Activated CD8-positive, alpha-beta memory T cell treated with anti-CD3 and anti-CD28 coated beads for 1 hour (primary cell): Measurements from ENCODE around the gene DAZAP1.

Experiments
- DNase-seq, 2 donors: peaks; one replicate each; pipeline ENCODE4 v3.0.0-alpha.2; 2020; ENCODE audit warnings: low read depth in 1 of 2; ENCODE audit errors: extremely low read depth in 1 of 2

DAZAP1 gene

DNA sequence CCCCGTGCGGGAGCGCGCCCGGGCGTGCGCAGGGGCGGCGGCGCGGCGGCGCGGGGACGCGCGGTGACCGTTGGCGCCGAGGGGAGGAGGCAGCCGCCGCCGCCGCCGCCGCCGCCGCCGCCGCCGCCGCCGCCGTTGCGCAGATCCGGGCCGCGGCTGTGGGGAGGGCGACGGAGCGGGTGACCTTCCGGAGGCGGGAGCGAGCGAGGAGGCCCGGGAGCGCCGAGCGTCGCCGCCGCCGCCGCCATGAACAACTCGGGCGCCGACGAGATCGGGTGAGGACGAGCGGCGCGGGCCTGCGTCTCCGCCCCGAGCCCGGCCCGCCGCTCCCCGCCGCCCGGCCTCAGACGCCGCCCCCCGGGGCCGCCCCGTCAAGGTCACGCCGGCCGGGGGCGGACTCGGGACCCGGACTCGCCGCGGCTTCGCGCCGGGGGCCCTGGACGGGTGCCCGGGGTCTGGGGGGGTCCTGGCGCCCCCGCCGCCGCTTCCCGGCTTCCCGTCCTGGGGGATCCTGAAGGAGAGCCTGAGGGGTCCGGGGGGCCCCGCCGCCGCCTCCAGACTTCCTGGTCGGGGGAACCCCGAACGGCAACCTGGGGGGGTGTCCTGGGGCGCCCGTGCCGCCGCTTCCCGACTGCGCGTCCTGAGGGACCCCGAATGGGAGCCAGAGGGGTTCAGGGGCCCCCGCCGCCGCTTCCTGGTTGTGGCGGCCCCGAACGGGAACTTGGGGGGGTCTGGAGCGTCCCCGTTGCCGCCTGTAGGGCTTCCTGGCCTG, at the start of gene DAZAP1:
Gene DAZAP1 (plus strand): TSS at position 59 of the 772 bp plus-strand sequence. CDS start 188 bp downstream, at position 247.
- peak in 1 of 2 donors; percentile 37 for DNase-seq

DNA sequence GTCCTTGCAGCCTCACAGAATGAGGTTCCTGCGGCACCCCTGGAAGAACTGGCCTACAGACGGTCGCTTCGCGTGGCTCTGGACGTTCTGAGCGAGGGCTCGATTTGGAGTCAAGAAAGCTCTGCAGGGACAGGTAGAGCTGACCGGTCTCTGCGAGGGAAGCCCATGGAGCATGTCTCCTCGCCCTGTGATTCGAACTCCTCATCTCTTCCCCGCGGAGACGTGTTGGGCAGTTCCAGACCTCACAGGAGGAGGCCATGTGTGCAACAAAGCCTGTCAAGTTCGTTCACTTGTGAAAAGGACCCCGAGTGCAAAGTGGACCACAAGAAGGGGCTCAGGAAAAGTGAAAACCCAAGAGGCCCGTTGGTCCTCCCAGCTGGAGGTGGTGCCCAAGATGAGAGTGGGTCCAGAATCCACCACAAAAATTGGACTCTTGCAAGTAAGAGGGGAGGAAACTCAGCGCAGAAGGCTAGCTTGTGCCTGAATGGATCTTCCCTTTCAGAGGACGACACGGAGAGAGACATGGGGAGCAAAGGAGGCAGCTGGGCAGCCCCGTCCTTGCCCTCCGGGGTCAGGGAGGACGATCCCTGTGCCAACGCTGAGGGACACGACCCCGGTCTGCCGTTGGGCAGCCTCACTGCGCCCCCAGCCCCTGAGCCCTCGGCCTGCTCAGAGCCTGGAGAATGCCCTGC, 47.1 kb upstream of the DAZAP1 start:
- DNase-seq: no peak

DNA sequence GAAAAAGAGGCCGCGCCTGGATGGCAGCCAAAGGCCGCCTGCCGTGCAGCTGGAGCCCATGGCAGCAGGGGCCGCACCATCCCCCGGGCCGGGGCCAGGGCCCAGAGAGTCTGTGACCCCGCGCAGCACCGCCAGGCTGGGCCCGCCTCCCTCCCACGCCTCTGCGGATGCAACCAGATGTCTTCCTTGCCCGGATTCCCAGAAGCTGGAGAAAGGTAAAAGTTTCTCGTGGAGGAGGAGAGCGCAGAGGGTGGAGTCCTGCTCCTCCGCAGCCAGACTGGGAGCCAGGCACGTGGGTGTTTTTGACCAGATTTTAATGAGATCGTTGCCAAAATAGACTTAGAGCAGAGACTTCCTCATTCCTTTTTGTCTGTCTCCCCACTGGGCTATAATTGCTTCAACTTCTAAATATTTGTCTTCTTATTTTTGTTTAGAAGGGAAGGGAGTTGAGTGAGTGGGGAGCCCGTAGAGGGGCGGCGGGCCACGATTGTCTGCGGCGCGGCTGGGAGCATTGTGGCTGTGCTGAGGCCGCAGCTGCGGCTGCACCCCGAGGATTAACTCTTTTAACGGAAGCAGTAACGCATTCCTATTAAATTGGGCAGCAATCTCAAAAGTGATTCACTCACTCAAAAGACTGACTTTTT, 46.4 kb upstream of the DAZAP1 start:
- no peak for DNase-seq

DNA sequence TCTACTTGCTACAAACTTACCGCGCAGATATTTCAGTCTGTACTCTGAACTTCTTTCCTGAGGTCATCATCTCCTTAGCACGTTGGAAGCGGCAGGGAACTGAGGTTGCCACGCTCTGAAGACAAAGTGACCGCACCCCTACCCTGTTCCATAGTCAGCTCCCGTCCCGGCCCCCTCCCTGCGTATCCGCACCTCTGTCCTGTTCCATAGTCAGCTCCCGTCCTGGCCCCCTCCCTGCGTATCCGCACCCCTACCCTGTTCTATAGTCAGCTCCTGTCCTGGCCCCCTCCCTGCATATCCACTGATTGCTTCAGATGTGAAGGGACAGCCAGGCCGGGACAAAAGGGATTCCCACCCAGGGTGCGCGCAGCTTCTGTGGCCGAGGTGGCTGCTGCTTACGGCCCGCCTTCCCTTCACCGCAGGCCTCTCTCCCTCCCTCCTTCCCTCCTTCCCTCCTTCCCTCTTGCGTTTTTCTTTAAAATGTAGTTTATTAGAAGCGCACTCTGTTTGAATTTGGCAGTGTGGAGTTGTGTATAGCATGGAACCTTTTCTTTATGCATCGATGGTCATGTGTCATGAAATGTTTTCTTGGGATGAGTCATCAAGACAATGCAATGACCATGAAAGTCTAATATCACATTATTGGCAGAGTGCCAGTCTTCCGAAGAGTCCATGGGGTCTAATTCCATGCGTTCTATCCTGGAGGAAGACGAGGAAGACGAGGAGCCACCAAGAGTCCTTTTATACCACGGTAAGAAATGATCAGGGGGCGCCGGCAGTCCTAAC, 45.6 kb upstream of the DAZAP1 start:
- DNase-seq: no peak

DNA sequence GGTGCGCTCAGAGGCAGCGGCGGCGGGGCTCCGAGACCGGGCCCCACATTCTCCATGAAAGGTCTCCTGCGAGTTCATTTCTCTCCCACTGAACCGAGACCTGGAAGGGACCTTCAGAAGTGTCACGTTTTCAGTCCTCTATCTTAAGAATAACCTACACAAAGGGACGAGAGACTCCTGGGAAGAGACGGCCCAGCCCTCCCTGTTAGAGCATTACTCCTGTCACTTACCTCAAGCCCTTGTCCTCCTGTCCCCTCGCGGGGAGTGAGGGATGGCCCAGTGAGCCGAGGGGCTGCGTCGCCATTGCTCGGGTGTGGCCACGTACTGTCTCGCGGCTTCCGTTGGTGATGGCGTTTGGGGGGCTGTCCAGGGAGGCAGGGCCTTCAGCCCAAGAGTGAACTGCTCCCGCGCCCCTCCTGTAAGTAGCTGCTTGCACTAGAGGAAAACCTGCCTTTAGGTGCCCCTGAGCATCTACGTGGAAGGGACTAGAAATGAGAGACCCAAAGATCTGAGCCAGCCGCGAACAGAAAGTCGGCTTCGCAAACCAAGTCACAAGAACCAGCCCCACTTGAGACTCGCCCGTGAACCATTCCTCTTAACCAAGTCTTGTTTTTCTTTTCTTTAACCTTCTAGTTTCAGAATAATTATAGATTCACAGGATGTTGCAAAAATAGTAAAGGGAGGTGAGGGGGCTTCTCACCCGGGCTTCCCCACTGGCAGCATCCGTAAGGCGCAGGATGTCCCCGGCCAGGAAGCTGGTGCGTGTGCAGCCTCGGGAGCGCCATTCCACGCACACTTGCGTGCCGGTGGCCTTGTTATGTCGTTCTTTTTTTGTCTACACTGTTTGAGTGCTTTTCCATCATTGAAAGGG, 44.8 kb upstream of the DAZAP1 start:
- no peak for DNase-seq

DNA sequence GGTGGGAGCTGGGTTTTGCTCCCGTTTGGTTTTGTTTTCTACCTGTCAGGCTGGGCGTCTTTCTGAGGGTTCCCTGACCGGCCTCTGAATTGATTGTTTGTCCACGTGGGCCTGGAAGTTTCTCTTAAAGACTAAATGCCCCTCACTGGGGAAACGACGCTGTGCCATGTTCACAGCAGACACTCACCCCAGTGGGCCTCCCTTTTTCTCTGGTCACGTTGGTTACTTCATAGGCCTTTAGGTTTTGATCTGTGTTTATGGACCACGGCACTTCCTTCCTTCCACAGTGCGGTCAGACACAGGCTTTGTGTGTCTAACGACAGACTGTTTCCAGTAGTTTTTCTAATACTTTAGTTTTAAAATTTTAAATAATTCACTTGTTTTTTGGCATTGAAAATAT, 43.8 kb upstream of the DAZAP1 start:
- no peak for DNase-seq

DNA sequence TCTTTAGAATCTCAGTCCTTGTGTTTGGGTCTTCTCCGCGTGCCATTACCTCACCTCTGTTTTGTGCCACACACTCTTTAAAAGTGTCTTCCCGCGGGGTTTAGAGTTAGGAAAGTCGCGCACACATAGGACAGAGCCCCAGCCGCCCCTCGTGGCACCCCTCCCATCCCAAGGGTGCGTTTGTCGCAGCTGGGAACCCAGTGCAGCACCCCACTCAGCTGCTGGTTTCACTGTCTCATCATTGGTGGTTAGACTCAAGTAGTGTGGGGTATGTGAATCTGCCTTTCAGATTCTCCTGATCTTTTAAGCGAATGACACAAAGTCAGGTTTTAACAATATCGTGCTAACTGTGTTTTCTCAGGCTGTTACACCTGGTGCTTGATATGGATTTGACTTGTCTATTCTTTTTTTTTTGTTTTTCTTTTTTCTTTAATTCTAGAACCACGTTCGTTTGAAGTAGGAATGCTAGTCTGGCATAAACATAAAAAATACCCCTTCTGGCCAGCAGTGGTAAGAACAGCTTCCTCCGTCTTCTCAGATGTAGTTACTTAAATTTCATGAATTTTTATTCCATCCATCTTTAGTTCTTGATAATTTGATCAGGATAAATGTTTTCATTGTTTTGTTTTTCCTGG, 43.2 kb upstream of the DAZAP1 start:
- no peak for DNase-seq

DNA sequence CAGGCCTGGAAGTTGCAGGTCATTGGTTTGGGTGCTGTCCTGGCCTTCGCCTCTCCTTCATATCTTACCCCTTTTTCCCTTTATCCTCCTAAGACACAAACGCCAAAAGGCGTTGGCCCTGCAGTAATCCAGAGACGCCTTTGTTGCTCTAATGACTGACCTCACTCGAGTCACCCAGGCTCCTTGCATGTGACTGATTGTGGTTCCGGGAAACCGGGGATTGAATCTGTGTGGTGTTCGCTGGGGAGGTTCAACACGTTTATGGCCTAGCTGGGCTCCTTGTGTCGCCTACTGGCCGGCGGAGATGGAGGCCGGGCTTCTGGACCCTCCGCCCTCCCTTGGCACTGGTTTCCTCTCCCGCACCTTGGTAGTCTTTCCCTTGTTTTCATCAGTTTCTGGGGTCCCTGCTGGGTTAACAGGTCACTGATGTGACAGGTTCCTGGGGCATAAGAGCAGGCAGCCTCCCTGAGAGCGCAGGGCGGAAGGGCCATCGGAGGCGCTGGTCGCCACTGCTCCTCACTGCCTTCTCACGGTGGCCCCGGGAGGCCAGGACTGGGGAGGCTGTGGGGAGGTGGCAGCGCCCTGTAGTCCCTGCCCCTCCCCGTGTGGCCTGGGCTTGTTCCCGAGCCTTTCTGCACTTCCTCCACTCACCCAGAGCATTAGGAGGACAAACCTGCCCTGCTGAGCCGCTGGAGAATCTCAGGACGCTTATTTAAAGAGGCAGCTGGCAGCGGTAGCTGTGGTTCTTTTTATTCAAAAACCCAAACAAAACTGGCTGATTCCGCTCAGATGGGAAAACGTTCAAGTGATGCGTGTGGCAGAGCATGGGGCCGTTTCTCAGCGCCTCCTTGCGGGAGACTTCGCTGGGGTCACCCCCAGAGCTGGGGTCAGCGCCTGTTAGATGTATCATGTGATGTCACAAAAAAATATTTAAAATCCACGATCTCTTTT, 41.8 kb upstream of the DAZAP1 start:
- no peak for DNase-seq

DNA sequence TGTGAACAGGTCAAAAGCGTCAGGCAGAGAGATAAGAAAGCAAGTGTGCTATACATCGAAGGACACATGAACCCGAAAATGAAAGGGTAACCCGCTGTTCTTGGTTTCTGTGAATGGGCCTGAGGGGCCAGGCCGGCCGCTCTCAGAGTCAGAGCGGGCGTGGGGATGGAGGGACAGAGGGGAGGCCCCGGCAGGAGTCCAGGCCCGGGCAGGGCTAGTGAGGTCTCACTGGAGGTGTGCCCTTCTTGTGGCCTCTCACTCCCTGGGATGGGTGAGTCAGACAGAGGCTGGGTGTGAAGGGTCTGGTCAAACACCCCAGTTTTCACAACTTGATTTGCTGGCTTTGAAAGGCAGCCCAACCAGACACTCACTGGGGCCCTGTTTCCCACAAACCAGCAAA, 41.1 kb upstream of the DAZAP1 start:
- DNase-seq: no peak

DNA sequence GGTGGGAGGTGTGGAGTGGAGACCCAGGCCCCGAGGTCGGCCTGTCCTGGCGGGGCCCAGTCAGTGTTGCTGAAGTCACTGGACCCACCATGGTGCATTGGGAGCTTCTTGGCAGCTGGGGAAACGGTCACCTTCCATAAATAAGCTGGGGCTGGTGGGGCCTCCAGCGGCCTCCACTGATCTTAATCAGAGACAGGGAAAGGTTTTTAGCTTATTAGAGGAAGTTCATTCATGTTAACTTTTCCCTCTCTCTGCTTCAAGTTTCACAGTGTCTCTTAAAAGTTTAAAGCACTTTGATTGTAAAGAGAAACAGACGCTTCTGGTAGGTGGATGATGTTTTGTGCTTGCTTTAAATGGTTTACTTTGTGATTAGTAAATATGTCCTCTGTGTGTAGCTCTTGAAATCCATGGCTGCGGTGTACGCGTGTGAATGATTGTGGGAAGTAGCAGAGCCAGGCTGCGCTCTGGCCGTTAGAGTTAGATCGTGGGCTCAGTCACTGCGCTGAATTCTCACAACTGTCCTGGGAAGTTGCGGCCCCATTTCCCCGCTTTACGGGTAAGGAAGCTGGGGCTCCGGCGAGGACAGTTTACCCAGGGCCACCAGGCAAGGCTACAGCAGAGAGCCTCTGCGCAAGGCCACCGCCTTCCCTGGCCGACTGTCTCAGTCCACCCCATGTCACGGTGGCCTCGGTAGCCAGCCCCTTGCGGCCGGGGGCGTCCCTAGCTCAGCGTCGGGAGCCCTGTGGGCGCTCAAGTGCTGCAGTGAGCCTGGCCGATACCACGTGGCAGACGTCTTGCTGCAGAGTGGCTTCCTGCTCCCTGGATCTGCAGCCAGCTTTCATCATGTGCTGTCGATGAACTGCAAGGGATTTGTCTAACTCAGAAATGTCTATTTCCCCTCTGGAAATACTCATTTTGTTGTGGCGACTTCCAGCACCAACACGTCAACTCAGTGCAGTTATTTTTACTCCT, 40.2 kb upstream of the DAZAP1 start:
- no peak for DNase-seq

DNA sequence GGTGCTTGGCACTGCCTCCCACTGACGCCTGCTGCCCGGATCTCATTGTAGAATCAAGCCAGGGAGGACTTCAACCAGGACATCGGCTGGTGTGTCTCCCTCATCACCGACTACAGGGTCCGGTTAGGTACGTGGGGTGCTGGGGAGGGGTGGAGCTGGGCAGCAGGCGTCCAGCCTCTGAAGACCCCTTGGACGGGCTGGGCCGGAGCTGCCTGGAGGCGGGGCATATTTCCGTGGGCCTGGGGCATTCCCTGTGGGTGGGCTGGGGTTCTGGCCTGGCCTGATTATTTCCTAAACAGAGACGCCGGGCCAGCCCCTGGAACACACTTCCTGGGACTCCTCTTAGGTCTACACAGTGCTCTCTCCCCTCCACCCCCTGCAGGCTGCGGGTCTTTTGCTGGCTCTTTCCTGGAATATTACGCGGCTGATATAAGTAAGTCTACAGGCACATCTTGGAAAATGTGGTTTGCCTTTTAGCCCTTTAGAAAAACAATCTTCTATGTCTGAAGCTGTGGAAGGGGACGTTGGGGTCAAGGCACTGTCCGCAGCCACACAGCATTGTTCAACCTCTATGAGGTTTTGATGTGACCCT, 38.1 kb upstream of the DAZAP1 start:
- DNase-seq: no peak

DNA sequence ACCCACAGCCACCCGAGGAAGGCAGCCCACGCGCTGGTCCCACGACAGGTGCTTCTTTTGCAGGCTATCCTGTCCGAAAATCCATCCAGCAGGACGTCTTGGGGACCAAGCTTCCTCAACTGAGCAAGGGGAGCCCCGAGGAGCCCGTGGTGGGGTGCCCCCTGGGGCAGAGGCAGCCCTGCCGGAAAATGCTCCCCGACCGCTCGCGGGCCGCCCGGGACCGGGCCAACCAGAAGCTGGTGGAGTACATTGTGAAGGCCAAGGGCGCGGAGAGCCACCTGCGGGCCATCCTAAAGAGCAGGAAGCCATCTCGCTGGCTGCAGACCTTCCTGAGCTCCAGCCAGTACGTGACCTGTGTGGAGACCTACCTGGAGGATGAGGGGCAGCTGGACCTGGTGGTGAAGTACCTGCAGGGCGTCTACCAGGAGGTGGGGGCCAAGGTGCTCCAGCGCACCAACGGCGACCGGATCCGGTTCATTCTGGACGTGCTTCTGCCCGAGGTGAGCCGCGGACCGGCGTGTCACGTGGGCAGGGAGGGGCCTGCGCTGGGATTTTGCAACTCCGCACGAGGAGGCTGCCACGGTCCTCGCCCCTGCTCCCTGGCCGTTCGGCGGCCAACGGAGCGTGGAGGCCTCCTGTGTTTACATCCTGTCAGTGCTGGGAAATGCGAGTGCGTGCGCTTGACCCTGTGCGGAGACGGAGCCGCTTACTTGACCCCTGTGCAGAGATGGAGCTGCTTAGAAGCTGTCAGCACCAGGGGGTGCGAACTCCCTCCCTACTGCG, 36.6 kb upstream of the DAZAP1 start:
- no peak for DNase-seq

DNA sequence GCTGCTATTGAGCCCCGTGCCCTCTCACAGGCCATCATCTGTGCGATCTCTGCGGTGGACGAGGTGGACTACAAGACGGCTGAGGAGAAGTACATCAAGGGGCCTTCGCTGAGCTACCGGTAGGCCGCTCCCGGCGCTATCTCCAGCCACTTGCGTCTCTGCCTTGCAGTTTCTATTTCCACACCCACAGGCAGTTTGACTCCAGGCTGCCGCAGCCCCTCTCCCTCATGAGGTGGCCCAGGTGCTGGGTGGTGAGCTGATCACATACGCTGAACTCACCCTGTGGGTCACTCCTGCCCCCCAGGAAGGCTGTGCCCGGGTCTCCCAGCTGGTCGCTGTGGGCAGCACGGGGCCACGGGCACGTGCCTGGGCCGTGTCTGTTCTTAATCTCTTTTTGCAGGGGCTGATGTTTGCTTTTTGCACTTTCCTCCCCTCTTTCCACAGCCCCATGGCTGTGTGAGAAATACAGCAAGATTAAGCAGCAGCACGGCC, 34.3 kb upstream of the DAZAP1 start:
- no peak for DNase-seq

DNA sequence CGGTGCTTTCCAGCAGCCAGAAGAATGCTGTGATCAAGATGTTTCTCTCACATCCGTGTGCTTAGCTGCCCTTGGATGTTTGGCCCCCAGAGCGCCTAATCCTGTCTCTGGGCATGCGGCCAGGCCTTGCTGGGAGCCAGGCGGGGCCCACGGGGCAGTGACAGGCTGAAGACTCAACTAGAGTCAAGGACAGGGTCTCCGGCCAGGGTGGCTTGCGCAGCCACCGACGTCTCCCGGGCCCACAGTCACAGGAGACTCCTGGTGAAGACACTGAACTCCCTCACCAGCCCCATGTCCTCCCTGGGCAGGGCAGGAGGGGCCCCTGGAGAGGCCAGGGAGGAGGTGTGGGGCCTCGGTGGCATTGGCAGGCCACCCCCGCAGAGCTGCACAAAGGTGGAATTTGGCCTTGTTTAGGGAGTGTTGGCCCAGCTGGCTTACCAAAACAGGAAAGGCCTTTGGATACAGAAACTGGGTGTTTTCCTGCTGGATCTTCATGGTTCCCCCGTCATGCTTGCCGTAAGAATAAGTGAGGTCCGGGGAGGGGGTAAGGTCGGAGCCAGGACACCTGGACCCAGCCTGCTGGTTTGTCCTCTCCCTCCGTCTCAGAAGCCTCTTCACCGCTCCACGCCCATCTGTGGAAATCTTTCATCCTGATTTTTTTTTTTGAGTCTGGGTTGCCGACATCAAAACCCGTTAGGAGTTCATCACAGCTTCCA, 33.7 kb upstream of the DAZAP1 start:
- DNase-seq: no peak

DNA sequence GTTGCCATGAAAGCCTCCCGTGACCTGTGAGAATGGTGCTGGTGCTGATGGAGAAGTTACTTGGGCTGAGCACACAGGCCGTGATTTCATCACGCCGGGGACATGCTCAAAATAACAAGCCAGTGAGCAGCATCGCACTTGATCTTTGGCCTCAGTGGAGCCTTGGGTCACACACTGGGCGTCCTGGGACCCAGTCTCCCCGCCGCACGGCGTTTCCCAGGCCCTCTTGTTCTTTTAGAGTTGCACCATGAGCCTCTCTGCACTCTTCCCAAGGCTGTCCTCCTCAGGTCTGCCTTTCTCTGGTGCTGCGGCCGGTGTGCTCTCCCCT, 33.2 kb upstream of the DAZAP1 start:
- no peak for DNase-seq

DNA sequence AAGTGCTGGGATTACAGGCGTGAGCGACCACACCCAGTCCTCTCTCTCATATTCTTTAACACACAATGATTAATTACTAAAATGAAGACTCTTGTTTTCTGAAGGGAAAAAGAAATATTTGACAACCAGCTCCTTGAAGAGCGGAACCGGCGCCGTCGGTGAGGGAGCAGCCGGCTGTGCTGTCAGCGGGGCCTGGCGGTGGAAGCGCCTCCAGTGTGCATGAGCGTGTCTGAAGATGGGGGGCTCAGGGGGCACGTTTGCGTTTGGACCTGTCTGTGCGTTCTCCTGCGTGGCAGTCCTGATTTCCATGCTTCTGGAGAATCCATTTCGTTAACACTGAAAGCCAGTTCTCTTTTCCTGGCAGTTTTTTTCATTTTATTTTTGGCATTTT, 31.0 kb upstream of the DAZAP1 start:
- no peak for DNase-seq
